Uterus (tissue), 2 donors: ENCODE results near the gene SLC35F6.

Source experiments
- CTCF ChIP-seq, 4 experiments: fragments of 200-600 bp in 2 of 4; fragments of 450-650 bp in 2 of 4; sonication (generic) in 2 of 4; IDR thresholded peaks; one replicate each; pipeline ENCODE4 v1.5.1; 2016 to 2019; ENCODE audit warnings: antibody characterized with exemption in 4 of 4, mild to moderate bottlenecking in 2 of 4, moderate library complexity in 1 of 4
- POLR2A ChIP-seq, 2 donors: fragments of 450-650 bp; IDR thresholded peaks; one replicate each; pipeline ENCODE4 v1.6.1; 2016; ENCODE audit warnings: antibody characterized with exemption in 2 of 2, mild to moderate bottlenecking in 1 of 2, moderate library complexity in 1 of 2

GRCh38 chr2:26793518-26793917 is 29.4 kb downstream of the SLC35F6 start:
- TF ChIP-seq CTCF (IDR thresholded peaks at IDR 0.05) (no peak), POLR2A (IDR thresholded peaks at IDR 0.05) (no peak)
